Omental fat pad (tissue), 4 donors: ENCODE measurements around the gene PALMD. TPM values are rescaled to one million over a fixed set of nuclear protein-coding genes. Genes with fewer than 3 reads are reported as not detected.

Experiments
- ATAC-seq: fragments of 150-250 bp; one replicate; pipeline ENCODE4 v1.9.1; 2016; ENCODE audit warnings: mild to moderate bottlenecking, moderate library complexity; ENCODE audit not compliant: low FRiP score
- DNase-seq: peaks from one replicate; pipeline ENCODE4 v3.0.0-alpha.2; 2019; ENCODE audit warnings: low spot score
- total RNA-seq, 4 donors: library from RNA; depleted of rRNA; stranded (reverse); fragments of >200 nt; gene quantifications; one replicate each; pipeline ENCODE4 v1.1.0, GENCODE V29; 2016
- TF ChIP-seq, protein P1 (sequence below), 3 donors: fragments of 450-650 bp; IDR thresholded peaks; one replicate each; pipeline ENCODE4 v1.5.1; 2016 to 2017; ENCODE audit warnings: antibody characterized with exemption in 3 of 3, mild to moderate bottlenecking in 3 of 3, moderate library complexity in 2 of 3

Gene PALMD, protein sequence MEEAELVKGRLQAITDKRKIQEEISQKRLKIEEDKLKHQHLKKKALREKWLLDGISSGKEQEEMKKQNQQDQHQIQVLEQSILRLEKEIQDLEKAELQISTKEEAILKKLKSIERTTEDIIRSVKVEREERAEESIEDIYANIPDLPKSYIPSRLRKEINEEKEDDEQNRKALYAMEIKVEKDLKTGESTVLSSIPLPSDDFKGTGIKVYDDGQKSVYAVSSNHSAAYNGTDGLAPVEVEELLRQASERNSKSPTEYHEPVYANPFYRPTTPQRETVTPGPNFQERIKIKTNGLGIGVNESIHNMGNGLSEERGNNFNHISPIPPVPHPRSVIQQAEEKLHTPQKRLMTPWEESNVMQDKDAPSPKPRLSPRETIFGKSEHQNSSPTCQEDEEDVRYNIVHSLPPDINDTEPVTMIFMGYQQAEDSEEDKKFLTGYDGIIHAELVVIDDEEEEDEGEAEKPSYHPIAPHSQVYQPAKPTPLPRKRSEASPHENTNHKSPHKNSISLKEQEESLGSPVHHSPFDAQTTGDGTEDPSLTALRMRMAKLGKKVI
- 100 to 1,000 TPM in 3 of 4 donors, 10 to 100 TPM in 1; 86.2 to 235 (median 136) TPM for total RNA-seq

DNA sequence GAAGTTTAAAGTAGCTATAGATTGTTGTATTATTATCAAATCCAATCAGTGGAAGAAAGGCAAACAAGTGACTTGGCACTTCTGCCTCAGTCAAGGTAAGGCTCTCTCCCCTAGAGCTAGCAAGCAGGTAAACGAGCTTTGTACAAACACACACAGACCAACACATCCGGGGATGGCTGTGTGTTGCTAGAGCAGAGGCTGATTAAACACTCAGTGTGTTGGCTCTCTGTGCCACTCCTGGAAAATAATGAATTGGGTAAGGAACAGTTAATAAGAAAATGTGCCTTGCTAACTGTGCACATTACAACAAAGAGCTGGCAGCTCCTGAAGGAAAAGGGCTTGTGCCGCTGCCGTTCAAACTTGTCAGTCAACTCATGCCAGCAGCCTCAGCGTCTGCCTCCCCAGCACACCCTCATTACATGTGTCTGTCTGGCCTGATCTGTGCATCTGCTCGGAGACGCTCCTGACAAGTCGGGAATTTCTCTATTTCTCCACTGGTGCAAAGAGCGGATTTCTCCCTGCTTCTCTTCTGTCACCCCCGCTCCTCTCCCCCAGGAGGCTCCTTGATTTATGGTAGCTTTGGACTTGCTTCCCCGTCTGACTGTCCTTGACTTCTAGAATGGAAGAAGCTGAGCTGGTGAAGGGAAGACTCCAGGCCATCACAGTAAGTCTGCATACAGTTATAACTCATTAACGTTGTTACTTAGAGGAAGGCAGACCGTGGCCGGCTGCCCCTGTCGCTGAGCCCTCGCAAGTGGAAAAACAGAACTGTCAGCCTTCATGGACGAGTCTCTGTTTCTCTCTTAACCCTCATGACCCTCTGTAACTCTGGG is at the start of gene PALMD:
Gene PALMD (plus strand): TSS at position 415 of the 833 bp plus-strand sequence. CDS start 205 bp downstream, at position 620.
- peak; percentile 63 for ATAC-seq
- TF ChIP-seq, protein P1, sequence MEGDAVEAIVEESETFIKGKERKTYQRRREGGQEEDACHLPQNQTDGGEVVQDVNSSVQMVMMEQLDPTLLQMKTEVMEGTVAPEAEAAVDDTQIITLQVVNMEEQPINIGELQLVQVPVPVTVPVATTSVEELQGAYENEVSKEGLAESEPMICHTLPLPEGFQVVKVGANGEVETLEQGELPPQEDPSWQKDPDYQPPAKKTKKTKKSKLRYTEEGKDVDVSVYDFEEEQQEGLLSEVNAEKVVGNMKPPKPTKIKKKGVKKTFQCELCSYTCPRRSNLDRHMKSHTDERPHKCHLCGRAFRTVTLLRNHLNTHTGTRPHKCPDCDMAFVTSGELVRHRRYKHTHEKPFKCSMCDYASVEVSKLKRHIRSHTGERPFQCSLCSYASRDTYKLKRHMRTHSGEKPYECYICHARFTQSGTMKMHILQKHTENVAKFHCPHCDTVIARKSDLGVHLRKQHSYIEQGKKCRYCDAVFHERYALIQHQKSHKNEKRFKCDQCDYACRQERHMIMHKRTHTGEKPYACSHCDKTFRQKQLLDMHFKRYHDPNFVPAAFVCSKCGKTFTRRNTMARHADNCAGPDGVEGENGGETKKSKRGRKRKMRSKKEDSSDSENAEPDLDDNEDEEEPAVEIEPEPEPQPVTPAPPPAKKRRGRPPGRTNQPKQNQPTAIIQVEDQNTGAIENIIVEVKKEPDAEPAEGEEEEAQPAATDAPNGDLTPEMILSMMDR (IDR thresholded peaks at IDR 0.05) = no peak
- no peak for DNase-seq

DNA sequence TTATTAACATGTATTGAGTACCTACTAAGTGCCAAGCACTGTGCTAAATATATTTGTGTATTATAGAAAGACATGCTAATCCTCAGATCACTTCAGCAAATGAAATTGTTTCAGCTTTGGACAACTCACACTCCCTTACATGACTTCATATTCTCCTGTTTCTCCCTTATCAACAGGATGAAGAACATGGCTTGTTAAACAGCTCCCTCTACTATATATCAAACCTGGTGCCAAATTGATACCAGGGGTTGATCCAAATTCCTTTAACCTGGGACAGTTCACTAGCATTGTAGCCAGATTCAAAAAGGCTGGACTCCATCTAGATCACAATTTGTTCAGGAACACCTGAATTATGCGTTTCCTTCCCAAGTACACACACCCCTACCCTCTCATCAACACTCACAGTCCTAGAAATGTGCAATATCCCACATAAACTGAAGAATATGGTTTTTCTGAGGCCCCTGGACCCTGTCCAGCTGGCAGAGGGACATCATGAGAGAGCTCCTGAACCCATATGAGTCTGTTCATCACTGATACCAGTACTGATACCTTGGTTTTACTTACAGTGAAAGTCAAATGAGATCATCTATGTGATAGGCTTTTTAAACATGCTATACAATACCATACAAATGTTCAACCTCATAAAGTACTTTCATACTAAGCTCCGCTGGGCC is 47.0 kb upstream of the PALMD start:
- ATAC-seq = no peak
- no peak for DNase-seq
- TF ChIP-seq, protein P1 (IDR thresholded peaks at IDR 0.05) = no peak

DNA sequence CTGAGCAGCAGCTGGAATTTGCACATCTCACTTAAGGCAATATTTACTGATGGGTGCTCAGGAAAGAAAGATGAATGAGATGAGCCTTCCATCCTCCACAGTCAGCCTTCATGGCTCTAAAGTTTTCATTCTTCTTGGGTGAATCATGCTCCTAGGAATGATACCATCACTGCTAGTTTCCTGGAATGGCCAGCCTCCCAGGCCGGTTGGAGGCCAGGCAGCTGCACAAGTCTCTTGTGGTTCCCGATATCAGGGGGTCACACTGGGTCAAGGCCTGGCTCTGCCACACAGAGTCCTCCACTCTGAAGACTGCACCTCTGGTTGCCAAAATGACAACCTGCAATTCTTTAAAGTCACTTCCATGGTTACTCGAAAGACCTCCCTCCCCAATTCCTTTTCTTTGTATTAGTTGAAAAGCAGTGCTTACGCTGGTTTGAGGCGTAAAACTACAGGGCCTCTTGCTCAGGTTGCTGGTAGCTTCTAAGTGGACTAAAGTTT is 46.2 kb upstream of the PALMD start:
- TF ChIP-seq, protein P1 (IDR thresholded peaks at IDR 0.05) = no peak
- ATAC-seq (peak; percentile 71), DNase-seq (no peak)

DNA sequence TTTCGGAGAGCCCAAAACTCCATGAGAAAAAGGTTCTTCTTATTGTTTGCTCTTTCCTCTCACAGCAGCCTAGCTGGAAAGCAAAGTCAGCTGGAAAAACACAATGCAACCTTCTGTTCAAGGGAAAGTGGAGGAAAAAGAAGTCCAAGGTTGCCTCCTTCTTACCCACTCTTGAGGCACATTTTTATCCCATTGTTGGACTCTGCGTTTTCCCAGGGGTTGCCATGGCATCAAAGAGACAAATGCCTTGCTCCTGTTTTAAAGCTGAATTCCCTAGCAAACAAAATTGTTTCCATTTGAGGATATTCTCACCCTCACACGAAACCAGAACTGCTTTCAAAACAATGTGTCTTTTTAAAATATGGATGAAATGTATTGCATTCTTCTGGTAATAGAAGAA is 45.1 kb upstream of the PALMD start:
- TF ChIP-seq, protein P1 (IDR thresholded peaks at IDR 0.05) = no peak
- no peak for ATAC-seq
- no peak for DNase-seq

DNA sequence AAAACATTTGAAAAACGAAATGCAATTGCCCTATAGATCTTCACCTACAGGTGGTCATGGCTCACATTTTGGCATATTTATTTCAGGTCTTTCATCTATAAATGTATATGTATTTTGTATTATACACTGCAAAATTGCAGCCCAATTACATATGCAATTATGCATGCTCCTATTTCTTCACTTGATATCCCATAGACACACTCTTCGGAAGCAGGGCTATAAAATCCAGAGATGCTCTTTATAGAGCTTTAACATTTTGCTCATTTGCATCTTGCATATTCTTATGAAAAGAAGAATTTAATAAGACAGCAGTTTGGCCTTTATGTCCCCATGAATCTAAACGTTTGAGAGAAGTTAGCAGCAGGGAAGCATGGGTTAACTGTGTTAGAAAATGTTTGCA is 44.7 kb upstream of the PALMD start:
- ATAC-seq = no peak
- TF ChIP-seq, protein P1 (IDR thresholded peaks at IDR 0.05) = no peak
- DNase-seq = no peak

DNA sequence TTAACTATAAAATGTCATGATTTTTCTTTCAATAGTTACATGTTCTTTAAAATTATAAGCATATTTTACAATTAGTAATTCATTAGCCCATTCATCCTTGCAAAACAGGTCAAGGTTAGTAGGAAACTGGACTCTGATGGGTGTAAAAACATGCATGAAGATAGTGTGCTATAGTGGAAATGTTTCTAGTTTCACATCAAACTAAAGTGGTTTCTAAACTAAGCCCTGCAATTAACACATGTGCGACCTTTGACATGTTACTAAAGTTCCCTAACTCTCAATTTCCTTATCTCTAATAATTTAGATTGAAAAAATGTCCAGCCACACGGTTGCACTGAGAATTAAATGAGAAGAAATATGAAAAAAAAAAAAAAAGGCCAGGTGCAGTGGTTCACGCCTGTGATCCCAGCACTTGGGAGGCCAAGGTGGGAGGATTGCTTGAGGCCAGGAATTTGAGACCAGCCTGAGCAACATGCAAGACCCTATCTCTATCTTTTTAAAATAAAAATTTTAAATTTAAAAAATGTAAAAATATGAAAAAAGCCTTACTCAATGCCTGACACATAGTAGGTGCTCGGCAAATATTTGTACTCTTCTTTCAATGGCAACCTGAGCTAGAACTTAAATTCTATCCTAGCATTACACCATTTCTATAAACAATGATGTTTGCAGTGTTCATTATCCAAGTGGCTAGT is 44.1 kb upstream of the PALMD start:
- DNase-seq (no peak), ATAC-seq (no peak)
- TF ChIP-seq, protein P1 (IDR thresholded peaks at IDR 0.05) = no peak
